ENCODE results near the gene NUDT12.
A peak's percentile ranks its signal among the peaks of the same experiment; 100 is the strongest.

The NUDT12 gene

GRCh38 chr5:103523319-103523718 lies 39.3 kb downstream of the NUDT12 start:
- TF ChIP-seq ZBTB7A (IDR thresholded peaks at IDR 0.05; ENCODE audit: low read depth) (no peak), TCF12 (IDR thresholded peaks at IDR 0.05; ENCODE audit: low read depth) (no peak), RAD21 (IDR thresholded peaks at IDR 0.05; ENCODE audit: low read depth) (no peak), MAX (IDR thresholded peaks at IDR 0.05) (no peak), CEBPB (IDR thresholded peaks at IDR 0.05) (no peak), EGR1 (IDR thresholded peaks at IDR 0.05) (no peak), YY1 (IDR thresholded peaks at IDR 0.05; ENCODE audit: low read depth) (no peak), NFIC (IDR thresholded peaks at IDR 0.05) (no peak), FOXM1 (IDR thresholded peaks at IDR 0.05; ENCODE audit: borderline replicate concordance, low read depth) (no peak), TAF1 (IDR thresholded peaks at IDR 0.05; ENCODE audit: low read depth) (no peak), EP300 (IDR thresholded peaks at IDR 0.05; ENCODE audit: borderline replicate concordance) (no peak), TEAD4 (IDR thresholded peaks at IDR 0.05) (no peak), USF1 (IDR thresholded peaks at IDR 0.05) (no peak), CREB1 (IDR thresholded peaks at IDR 0.05; ENCODE audit: low read depth) (no peak), REST (IDR thresholded peaks at IDR 0.05; ENCODE audit: low read depth) (no peak)

GRCh38 chr5:103522586-103522985 lies 40.0 kb downstream of the NUDT12 start:
- TF ChIP-seq TEAD4 (IDR thresholded peaks at IDR 0.05): no peak
- TF ChIP-seq REST (IDR thresholded peaks at IDR 0.05; ENCODE audit: low read depth): no peak
- no peak for TF ChIP-seq CREB1 (IDR thresholded peaks at IDR 0.05; ENCODE audit: low read depth)
- TF ChIP-seq USF1 (IDR thresholded peaks at IDR 0.05): no peak
- TF ChIP-seq ZBTB7A (IDR thresholded peaks at IDR 0.05; ENCODE audit: low read depth): no peak
- TF ChIP-seq RAD21 (IDR thresholded peaks at IDR 0.05; ENCODE audit: low read depth): no peak
- no peak for TF ChIP-seq EP300 (IDR thresholded peaks at IDR 0.05; ENCODE audit: borderline replicate concordance)
- TF ChIP-seq MAX (IDR thresholded peaks at IDR 0.05): no peak
- TF ChIP-seq FOXM1 (IDR thresholded peaks at IDR 0.05; ENCODE audit: borderline replicate concordance, low read depth): no peak
- no peak for TF ChIP-seq TAF1 (IDR thresholded peaks at IDR 0.05; ENCODE audit: low read depth)
- no peak for TF ChIP-seq EGR1 (IDR thresholded peaks at IDR 0.05)
- no peak for TF ChIP-seq YY1 (IDR thresholded peaks at IDR 0.05; ENCODE audit: low read depth)
- no peak for TF ChIP-seq TCF12 (IDR thresholded peaks at IDR 0.05; ENCODE audit: low read depth)
- TF ChIP-seq NFIC (IDR thresholded peaks at IDR 0.05): no peak
- TF ChIP-seq CEBPB (IDR thresholded peaks at IDR 0.05): no peak

GRCh38 chr5:103519550-103519949 lies 43.0 kb downstream of the NUDT12 start:
- no peak for TF ChIP-seq ZBTB7A (IDR thresholded peaks at IDR 0.05; ENCODE audit: low read depth)
- TF ChIP-seq RAD21 (IDR thresholded peaks at IDR 0.05; ENCODE audit: low read depth): peak; percentile 33; the same call in 1 of the 2 replicates

- TF ChIP-seq EP300 (IDR thresholded peaks at IDR 0.05; ENCODE audit: borderline replicate concordance) (no peak), REST (IDR thresholded peaks at IDR 0.05; ENCODE audit: low read depth) (no peak), RAD21 (IDR thresholded peaks at IDR 0.05; ENCODE audit: low read depth) (no peak), ZBTB7A (IDR thresholded peaks at IDR 0.05; ENCODE audit: low read depth) (no peak)
These were observed 48.2 kb downstream of the NUDT12 start for GRCh38 chr5:103514371-103514770.

GRCh38 chr5:103513701-103514100 lies 48.9 kb downstream of the NUDT12 start:
- TF ChIP-seq RAD21 (IDR thresholded peaks at IDR 0.05; ENCODE audit: low read depth): no peak

All from Ishikawa (cell line).